HG02798 (cell line): ENCODE measurements around the gene SLCO1A2.

Experiments used
- ATAC-seq: cut with Tn5 transposase; IDR thresholded peaks from one replicate; pipeline ENCODE4 v1.9.1; 2021; ENCODE audit warnings: mild to moderate bottlenecking; ENCODE audit not compliant: unreplicated experiment, poor library complexity

The SLCO1A2 gene

GRCh38 chr12:21220266-21220665, 114.5 kb downstream of the SLCO1A2 start:
- ATAC-seq, result no peak

GRCh38 chr12:21219206-21219605, 115.5 kb downstream of the SLCO1A2 start:
- ATAC-seq, result no peak
